ENCODE results near the gene IDE. TPM values are rescaled to one million over a fixed set of nuclear protein-coding genes. Genes with fewer than 3 reads are reported as not detected.
A peak's percentile ranks its signal among the peaks of the same experiment; 100 is the strongest.
"Not testable (repeated sequence)": the region's sequence is repeated elsewhere in the genome, so short reads cannot be mapped to it uniquely, and the experiment has no call there.

Gene IDE
- total RNA-seq, result 10 to 100 TPM; 40.4 to 43.5 TPM
- long read RNA-seq, full-length matches to known transcripts, result 16 of 25 reads
- long read RNA-seq, partial matches to known transcripts, result 4 of 25 reads
- long read RNA-seq, other reads (novel, unspliced or antisense), result 5 of 25 reads

DNA sequence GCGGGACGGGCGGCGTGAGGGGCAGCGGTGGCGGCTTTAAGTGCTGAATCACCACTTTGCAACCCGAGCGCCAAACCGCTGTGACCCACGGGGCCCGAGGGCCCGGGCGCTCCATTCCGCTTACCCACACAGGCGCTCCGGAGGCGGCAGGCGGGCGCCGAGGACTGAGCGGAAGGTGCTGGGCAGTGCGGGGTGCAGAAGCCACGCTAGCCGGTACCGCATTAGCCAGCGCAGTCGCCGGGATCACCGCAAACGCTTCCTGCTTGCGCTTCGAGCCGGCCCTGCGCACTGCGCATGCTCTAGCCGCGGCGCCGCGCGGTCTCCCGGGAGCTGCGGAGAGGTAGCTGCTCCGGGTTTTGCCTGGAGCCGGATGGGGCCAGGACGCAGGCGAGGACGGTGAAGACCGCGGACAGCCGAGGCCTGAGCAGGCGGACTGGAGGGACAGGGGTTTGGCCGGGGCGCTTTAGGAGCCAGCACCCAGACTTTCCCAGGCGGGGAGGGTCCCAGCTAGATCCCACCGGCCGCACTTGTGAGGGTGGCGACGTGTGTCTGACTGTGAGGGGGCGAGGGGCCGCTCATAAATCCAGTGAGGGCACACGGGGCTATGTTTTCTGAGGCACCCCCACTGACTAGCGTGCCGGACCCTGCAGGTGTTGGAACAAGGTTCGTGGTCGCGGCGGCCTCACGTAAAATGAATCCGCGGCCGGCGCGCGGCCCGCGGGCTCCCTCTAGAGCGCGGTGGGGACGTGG is at the start of gene IDE:
Gene IDE (minus strand): TSS at position 296 of the 750 bp plus-strand sequence. CDS start 74 bp downstream, at position 222.
- DNase-seq (peak; percentile 88 to 90), ATAC-seq (peak; percentile 92)
- intact Hi-C loops (cut with DNase I, micrococcal nuclease), result loop anchor here in 1 of 2 donors (2.0 kb wide), 1 partner anchor 57 kb away; no protein-coding TSS in a partner anchor

DNA sequence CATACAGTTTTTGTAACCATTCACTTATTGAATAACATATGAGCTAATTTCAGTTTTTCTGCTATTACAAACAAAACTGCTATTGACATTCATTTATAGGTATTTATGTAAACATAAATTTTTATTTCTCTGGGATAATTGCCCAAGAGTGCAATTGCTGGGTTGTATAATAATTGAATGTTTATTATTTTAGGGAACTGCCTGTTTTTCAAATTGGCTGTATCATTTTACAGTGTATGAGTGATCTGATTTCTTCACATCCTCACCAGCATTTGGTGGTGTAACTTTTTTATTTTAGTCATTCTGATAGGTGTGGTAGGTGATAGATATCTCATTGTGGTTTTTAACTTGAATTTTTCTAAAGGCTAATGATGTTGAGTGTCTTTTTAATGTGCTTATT is 45.5 kb upstream of the IDE start:
- DNase-seq, result no peak
- intact Hi-C loops (cut with DNase I, micrococcal nuclease), result no loop called here

GRCh38 chr10:92615515-92615914 is 41.6 kb upstream of the IDE start:
- DNase-seq (no peak), ATAC-seq (no peak)
- intact Hi-C loops (cut with DNase I, micrococcal nuclease), result no loop called here

More for the DNA sequence above, 45.5 kb upstream of the IDE start:
- ATAC-seq, result no peak

GRCh38 chr10:92604841-92605240 is 30.9 kb upstream of the IDE start:
- intact Hi-C loops (cut with DNase I, micrococcal nuclease), result no loop called here
- ATAC-seq (no peak), DNase-seq (no peak)

DNA sequence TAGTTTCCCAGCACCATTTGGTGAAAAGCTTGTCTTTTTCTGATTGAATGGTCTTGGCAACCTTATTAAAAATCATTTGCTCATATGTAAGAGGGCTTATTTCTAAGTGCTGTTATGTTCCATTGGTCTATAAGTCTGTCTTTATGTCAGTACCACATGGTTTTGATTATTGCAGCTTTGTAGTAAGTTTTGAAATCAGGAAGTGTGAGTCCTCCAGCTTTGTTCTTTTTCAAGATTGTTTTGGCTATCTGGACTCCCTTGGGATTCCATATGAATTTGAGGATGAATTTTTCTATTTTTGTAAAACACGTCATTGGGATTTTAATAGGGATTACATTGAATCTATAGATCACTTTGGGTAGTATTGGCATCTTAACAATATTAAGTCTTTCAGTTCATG is 24.4 kb upstream of the IDE start:
- DNase-seq (no peak), ATAC-seq (no peak)
- intact Hi-C loops (cut with DNase I, micrococcal nuclease), result no loop called here

- DNase-seq (no peak), ATAC-seq (no peak)
- intact Hi-C loops (cut with DNase I, micrococcal nuclease), result no loop called here
These were observed 21.6 kb upstream of the IDE start for GRCh38 chr10:92595505-92595904.

GRCh38 chr10:92593619-92594588 is 20.0 kb upstream of the IDE start:
- DNase-seq (no peak), ATAC-seq (no peak)
- intact Hi-C loops (cut with DNase I, micrococcal nuclease), result no loop called here

DNA sequence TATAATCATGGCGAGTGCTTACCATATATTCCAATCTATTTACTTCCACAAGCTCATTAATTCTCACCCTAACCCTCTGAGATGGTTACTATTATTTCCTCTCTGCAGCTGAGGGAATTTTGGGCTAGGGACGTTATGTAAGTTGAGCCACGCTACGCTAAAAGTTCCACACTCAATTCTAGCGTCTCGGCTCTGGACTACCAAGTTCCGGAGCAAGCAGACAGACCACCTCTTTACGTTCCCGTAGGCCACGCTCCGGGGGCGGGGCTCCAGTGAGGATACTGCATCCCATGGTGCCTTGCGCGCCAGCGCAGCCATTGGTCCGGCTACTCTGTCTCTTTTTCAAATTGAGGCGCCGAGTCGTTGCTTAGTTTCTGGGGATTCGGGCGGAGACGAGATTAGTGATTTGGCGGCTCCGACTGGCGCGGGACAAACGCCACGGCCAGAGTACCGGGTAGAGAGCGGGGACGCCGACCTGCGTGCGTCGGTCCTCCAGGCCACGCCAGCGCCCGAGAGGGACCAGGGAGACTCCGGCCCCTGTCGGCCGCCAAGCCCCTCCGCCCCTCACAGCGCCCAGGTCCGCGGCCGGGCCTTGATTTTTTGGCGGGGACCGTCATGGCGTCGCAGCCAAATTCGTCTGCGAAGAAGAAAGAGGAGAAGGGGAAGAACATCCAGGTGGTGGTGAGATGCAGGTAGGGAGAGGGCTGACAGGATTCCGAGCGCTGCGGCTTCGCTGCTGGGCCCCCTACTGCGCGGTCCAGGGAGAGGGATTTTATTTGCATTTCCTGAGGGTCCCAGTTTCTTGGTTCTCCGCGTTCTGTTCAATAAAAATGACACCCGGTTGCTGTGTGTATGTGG is 19.1 kb upstream of the IDE start, which contains the start of gene KIF11:
Gene KIF11 (plus strand): TSS at position 370 of the 858 bp plus-strand sequence. CDS start 246 bp downstream, at position 616.
- DNase-seq, result peak; percentile 98 to 100
- peak; percentile 86 for ATAC-seq
- intact Hi-C loops (cut with DNase I, micrococcal nuclease), result no loop called here

DNA sequence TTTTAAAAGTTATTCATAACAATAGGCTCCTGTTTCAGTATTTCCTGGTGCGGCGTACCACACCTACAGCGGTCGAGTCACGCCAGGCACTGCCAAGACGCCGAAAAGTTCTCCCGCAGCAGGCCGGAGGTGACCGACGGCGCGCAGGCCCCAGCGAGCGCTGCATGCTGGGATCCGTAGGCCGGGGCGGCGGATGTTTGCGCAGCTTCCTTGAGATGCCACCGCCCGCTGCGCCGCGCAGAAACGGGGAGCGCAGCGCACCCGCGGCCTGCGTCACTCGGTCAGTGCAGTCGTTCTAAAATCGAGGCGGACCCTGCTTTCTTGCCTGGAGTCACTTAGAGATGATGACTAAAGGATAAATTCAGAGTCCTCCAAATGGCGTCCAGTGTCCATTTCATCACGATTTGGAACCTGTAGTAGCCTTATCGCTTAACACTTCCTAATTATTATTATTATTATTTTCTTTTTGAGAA is 17.7 kb upstream of the IDE start:
- DNase-seq, result peak; percentile 95
- peak; percentile 86 for ATAC-seq
- intact Hi-C loops (cut with DNase I, micrococcal nuclease), result no loop called here

DNA sequence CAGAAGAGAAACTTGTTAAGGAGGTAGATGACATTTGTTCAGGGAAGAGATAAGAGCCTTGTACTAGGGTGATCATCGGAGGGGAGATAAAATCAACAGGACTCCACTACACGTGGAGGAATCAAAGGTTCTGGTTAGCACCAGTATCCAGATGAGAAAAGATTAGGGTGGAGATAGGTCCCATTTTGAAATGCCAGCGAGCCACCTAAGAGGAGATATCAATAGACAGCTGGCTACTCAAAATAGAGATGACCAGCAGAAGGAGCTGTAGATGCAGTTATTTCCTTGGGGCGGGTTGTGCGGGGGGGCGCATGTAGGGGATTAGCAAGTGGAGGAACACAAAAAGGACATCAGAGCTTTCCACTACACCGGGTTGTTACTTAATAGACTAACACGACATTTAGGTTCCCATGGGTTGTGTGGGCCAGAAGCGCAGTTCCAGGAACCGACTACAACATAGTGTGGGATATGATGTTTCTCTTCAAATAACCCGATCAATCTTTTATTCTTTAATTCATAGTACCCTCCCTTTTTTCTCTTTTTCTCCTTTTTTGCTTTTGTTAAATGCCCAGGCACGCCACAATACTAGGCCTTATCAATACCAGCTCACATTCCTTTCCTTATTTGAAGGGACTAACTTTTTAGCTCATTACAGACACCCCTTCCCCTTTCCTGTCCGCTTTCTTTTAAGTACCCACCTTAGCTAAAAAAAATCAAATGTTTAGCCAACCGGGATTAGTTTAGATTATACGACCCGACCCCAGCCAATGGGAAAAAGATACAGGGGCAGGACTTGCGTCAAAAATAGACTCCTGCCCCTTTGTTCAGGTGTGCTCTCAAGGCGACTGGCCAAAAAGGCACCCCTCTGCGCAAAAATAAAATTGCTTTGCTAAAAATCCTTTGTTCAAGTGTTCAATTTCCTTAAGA is 17.0 kb upstream of the IDE start:
- DNase-seq (peak; percentile 47 to 57), ATAC-seq (peak; percentile 24)
- intact Hi-C loops (cut with DNase I, micrococcal nuclease), result no loop called here

DNA sequence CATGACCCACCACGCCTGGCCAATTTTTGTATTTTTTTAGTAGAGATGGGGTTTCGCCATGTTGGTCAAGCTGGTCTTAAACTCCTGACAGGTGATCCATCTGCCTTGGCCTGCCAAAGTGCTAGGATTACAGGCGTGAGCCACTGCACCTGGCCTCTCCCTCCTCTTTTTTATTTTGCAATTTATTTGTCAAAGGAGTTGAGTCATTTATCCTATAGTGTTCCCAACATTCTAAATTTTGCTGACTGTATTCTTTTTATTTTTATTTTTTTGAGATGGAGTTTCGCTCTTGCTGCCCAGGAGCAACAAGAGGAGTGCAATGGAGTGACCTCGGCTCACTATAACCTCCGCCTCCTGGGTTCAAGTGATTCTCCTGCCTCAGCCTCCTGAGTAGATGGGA is 8.5 kb upstream of the IDE start:
- ATAC-seq; intact Hi-C loops (cut with DNase I, micrococcal nuclease): not testable (repeated sequence)

DNA sequence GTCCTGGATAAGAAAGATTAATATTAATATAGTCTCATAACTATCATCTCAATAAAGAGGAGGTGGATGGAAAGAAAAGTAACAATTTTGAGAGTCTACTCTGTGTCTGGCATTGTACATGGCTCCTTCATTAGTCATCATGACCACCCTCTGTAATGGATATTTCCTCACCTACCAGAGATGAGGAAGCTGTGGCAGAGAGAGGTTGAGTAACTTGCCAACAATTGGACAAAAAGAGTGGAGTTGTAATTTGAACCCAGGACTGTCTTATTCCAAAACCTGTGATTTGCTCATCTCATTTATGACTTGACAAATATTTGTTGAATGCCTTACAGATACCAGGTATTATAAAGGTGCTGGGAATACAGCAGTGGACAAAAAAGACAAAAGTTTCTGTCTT is 2.1 kb upstream of the IDE start:
- ATAC-seq (no peak), DNase-seq (no peak)
- intact Hi-C loops (cut with DNase I, micrococcal nuclease), result loop anchor here in 1 of 2 donors (2.0 kb wide), 1 partner anchor 59 kb away; no protein-coding TSS in a partner anchor

More for the DNA sequence above, 8.5 kb upstream of the IDE start:
- not testable (repeated sequence) for DNase-seq

DNA sequence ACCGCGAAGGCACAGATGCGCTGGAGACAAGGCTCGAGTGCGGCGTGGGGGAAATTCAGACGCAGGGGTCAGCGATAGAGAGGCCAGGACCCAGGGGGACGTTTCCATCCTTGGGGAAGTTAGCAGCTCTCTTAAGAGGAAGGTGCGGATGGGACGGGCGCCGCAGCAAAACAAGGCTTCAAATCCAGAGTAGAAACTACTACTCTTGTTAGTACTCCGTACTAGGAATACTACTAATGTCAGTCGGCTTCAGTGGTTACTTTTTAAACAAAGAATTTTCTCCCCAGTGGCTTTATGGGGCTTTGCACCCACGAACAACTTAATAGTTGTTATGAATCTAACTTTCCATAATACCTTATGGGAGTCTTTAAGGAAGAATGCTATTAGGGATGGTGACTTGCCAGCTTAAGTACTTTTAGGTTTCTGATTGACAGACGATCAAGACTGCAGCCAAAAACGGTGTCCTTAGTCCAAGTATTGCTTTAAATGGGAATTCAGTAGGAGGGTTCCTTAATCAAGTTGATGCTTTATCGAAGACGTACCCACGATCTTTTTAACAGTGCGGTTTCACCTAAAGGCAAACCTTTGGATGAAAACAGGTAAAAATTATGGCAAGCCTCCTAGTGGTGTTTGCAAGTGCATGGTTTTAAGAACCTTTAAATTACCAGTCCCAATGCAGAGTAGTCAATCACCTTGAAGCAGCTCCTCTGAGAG is 812 bp upstream of the IDE start:
- intact Hi-C loops (cut with DNase I, micrococcal nuclease), result loop anchor here in 1 of 2 donors (2.0 kb wide), 1 partner anchor 58 kb away; no protein-coding TSS in a partner anchor
- no peak for DNase-seq
- ATAC-seq, result peak; percentile 9

DNA sequence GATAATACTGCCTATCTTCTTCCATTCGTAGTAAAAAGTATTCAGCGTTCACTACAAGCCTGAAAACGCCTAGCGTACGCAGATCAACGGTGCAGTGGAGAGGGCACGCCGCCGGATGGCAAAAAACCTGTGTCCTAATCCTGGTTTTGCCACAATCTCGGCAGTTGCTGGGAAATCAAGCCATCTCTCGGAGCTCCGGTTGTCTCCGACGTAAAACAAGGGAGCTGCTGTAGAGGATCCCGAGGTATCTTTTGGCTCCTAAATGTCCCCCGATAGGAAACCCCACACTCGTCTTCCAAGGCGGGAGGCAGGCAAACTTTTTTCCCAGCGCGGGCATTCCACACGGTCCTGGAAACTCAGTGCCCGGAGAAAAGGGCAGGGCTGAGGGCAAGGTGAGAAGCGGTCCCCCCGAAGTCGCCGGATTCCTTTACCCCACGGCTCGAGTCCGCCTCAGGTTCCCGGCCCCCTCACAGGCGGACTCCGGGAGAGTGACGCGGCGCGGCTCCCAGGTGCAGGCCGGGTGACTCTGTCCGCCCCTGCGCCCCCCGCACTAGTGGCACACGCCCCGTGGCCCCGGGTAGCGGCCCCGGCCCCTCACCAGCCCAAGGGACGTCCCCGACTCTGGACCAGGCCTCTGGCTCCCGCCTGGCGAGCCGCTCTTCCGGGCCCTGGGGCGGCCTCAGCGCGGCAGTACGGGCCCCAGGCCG is 649 bp downstream of the IDE start:
- intact Hi-C loops (cut with DNase I, micrococcal nuclease), result no loop called here
- ATAC-seq (peak; percentile 29), DNase-seq (peak; percentile 32 to 42)

GRCh38 chr10:92572362-92573090 is 1.4 kb downstream of the IDE start:
- no peak for DNase-seq
- intact Hi-C loops (cut with DNase I, micrococcal nuclease), result no loop called here
- no peak for ATAC-seq

All from left colon (tissue), 2 donors.